Calu3 (cell line): ENCODE measurements around the gene MIEN1. TPM values are rescaled to one million over a fixed set of nuclear protein-coding genes. Genes with fewer than 3 reads are reported as not detected.

Experiments used
- BruUV-seq: library from RNA; stranded (reverse); fragments of 400-500 nt; replicated peaks from 2 replicates; lab custom pipeline; 2021; lab: Mats Ljungman, UMichigan
- CTCF ChIA-PET: fragments of 300-600 bp; sonication (Branson Sonifier 250); formaldehyde crosslinking; loops from one replicate; lab custom pipeline; 2022; ENCODE audit warnings: antibody characterized with exemption; lab: Charles Lee
- DNase-seq: peaks from one replicate; pipeline ENCODE4 v3.0.0; 2022
- H3K27ac Mint-ChIP-seq: one replicate; pipeline ENCODE4 v1.8.0; 2022; ENCODE audit warnings: mixed read lengths; ENCODE audit not compliant: unreplicated experiment
- H3K27me3 Mint-ChIP-seq: one replicate; pipeline ENCODE4 v1.8.0; 2022; ENCODE audit warnings: mixed read lengths; ENCODE audit not compliant: unreplicated experiment
- H3K36me3 Mint-ChIP-seq: one replicate; pipeline ENCODE4 v1.8.0; 2022; ENCODE audit warnings: mild to moderate bottlenecking, moderate library complexity, mixed read lengths; ENCODE audit not compliant: insufficient read depth, unreplicated experiment
- H3K4me1 Mint-ChIP-seq: one replicate; pipeline ENCODE4 v1.8.0; 2022; ENCODE audit warnings: mild to moderate bottlenecking, low read depth, mixed read lengths; ENCODE audit not compliant: unreplicated experiment
- H3K4me3 Mint-ChIP-seq: one replicate; pipeline ENCODE4 v1.8.0; 2022; ENCODE audit warnings: mild to moderate bottlenecking, low read depth, moderate library complexity, mixed read lengths; ENCODE audit not compliant: unreplicated experiment
- H3K9me3 Mint-ChIP-seq: one replicate; pipeline ENCODE4 v1.8.0; 2022; ENCODE audit warnings: low read depth, mixed read lengths; ENCODE audit not compliant: unreplicated experiment
- intact Hi-C: fragments of 100-400 bp; cut with micrococcal nuclease; formaldehyde crosslinking; loops from one replicate; pipeline ENCODE4 v1.10.0; 2022; ENCODE audit not compliant: unreplicated experiment
- total RNA-seq: library from RNA; stranded (reverse); gene quantifications from 2 replicates; pipeline ENCODE4 v1.2.3, GENCODE V29; 2022
- TF ChIP-seq, protein P1 (sequence below): fragments of 200-600 bp; IDR thresholded peaks from one replicate; pipeline ENCODE4 v1.8.0; 2022; ENCODE audit warnings: antibody characterized with exemption; ENCODE audit not compliant: unreplicated experiment

Gene MIEN1
- total RNA-seq, 1 experiment from 2014 or later, result 2,121 TPM

DNA sequence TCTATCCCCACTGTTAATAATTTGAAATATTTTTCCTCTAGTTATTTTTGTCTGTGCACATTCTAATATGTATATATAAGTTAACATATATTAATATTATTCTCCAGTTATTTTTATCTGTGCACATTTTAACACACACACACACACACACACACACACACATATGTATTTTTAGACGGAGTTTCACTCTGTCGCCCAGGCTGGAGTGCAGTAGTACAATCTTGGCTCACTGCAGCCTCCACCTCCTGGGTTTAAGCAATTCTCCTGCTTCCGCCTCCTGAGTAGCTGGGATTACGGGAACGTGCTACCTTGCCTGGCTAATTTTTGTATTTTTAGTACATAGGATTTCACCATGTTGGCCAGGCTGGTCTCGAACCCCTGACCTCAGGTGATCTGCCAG is 12.7 kb downstream of the MIEN1 start:
- Mint-ChIP-seq H3K4me1 (peaks cover 21% of the 10 kb centered on the region), H3K27ac (peak overlapping the region; percentile 2), H3K4me3 (no peak overlapping the region), H3K9me3 (no peaks in the 10 kb centered on the region), H3K36me3 (peaks cover 98% of the 10 kb centered on the region), H3K27me3 (no peaks in the 10 kb centered on the region)
- intact Hi-C loops, result loop anchor here (1.0 kb wide), 10 partner anchors 29 to 99 kb away; partner anchors contain the start of genes PGAP3 and PNMT
- no peak for DNase-seq
- no TSS peak for BruUV-seq
- CTCF ChIA-PET, result interaction anchor here (0.8 to 161.2 kb wide), 13 partner anchors 3 to 254 kb away, joined by 4 to 42089 read pairs (median 40); partner anchors contain the start of genes ERBB2, GRB7, GSDMA and LRRC3C
- TF ChIP-seq, protein P1, sequence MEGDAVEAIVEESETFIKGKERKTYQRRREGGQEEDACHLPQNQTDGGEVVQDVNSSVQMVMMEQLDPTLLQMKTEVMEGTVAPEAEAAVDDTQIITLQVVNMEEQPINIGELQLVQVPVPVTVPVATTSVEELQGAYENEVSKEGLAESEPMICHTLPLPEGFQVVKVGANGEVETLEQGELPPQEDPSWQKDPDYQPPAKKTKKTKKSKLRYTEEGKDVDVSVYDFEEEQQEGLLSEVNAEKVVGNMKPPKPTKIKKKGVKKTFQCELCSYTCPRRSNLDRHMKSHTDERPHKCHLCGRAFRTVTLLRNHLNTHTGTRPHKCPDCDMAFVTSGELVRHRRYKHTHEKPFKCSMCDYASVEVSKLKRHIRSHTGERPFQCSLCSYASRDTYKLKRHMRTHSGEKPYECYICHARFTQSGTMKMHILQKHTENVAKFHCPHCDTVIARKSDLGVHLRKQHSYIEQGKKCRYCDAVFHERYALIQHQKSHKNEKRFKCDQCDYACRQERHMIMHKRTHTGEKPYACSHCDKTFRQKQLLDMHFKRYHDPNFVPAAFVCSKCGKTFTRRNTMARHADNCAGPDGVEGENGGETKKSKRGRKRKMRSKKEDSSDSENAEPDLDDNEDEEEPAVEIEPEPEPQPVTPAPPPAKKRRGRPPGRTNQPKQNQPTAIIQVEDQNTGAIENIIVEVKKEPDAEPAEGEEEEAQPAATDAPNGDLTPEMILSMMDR, result no peak

DNA sequence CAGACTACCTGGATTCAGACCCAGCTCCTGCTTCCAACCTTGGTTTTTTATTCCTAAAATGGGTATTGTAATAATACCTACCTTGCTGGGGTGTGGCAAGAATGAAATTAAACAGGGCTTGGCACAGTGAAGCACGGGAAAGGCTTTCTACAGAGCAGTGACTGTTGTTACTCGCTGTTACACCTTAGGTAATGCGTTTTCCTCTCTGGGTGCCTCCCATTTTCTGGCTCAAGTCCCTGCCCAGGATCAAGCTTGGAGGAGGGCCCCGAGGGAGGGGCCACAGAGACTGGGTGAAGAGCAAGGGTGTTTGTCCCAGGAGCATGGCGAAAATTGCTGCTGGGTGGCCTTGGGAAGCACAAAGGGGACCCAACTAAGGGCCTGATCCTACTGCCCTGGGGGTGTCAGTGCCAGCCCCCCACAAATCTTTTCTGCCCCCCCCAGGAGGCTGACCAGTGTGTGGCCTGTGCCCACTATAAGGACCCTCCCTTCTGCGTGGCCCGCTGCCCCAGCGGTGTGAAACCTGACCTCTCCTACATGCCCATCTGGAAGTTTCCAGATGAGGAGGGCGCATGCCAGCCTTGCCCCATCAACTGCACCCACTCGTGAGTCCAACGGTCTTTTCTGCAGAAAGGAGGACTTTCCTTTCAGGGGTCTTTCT is 13.3 kb downstream of the MIEN1 start:
- Mint-ChIP-seq H3K9me3 (no peaks in the 10 kb centered on the region), H3K36me3 (peaks cover 98% of the 10 kb centered on the region), H3K4me1 (peaks cover 21% of the 10 kb centered on the region), H3K27me3 (no peaks in the 10 kb centered on the region), H3K4me3 (no peak overlapping the region), H3K27ac (peak overlapping the region; percentile 2)
- intact Hi-C loops, result no loop called here
- CTCF ChIA-PET, result interaction anchor here (0.5 to 161.2 kb wide), 11 partner anchors 2 to 562 kb away, joined by 3 to 42089 read pairs (median 7); partner anchors contain the start of genes ERBB2, GRB7, GSDMA and GSDMB
- DNase-seq, result peak; percentile 89
- TF ChIP-seq, protein P1, result no peak
- no TSS peak for BruUV-seq

DNA sequence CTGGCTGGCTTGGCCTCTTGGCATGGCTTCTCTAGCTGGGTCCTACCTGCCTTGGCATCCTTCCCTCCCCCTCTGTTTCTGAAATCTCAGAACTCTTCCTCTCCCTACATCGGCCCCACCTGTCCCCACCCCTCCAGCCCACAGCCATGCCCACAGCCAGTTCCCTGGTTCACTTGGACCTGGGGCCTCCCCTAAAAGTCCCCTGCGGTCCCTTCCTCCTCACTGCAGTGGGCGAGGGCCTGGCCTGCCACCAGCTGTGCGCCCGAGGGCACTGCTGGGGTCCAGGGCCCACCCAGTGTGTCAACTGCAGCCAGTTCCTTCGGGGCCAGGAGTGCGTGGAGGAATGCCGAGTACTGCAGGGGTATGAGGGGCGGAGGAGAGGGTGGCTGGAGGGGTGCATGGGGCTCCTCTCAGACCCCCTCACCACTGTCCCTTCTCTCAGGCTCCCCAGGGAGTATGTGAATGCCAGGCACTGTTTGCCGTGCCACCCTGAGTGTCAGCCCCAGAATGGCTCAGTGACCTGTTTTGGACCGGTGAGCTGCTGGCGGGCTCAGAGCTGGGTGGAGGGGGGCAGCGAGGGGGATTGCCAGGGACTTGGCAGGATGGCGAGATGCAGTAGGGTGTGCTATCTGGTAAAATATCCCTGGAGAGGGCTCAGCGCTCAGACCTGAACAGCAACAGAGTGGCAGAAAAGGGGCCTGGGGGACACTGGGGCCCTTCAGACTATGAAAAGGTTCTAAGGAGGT is 14.1 kb downstream of the MIEN1 start:
- CTCF ChIA-PET, result interaction anchor here (0.5 to 161.2 kb wide), 16 partner anchors 1 to 563 kb away, joined by 3 to 42089 read pairs (median 8); partner anchors contain the start of genes ERBB2, GRB7, GSDMA and GSDMB
- BruUV-seq, result no TSS peak
- intact Hi-C loops, result no loop called here
- Mint-ChIP-seq H3K4me1 (peaks cover 21% of the 10 kb centered on the region), H3K27ac (peak overlapping the region; percentile 2), H3K4me3 (no peak overlapping the region), H3K36me3 (peaks cover 98% of the 10 kb centered on the region), H3K9me3 (no peaks in the 10 kb centered on the region), H3K27me3 (no peaks in the 10 kb centered on the region)
- TF ChIP-seq, protein P1, result no peak
- no peak for DNase-seq

DNA sequence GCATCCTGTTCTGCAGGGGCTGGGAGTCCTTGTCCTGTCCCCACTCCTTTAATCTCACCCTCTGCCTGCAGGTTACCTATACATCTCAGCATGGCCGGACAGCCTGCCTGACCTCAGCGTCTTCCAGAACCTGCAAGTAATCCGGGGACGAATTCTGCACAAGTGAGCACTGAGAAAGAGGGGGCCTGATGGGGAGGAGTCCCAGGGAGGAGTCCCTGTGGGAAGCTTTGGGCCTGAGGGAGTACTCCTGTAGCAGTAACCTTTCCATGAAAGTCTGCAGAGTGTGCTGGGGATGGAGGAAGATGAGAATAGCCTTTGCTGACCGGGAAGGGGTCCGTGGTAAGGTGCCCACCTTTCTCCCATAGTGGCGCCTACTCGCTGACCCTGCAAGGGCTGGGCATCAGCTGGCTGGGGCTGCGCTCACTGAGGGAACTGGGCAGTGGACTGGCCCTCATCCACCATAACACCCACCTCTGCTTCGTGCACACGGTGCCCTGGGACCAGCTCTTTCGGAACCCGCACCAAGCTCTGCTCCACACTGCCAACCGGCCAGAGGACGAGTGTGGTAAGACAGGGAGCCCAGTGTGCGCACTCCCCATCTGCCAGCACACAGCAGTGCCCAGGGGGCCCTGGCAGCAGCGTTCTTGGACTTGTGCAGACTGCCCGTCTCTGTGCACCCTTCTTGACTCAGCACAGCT is 14.8 kb downstream of the MIEN1 start:
- DNase-seq, result no peak

More for the DNA sequence above, 14.8 kb downstream of the MIEN1 start:
- peak overlapping the region; percentile 0 for H3K27ac Mint-ChIP-seq
- H3K36me3 Mint-ChIP-seq, result peaks cover 98% of the 10 kb centered on the region
- peaks cover 21% of the 10 kb centered on the region for H3K4me1 Mint-ChIP-seq
- BruUV-seq, result no TSS peak
- H3K27me3 Mint-ChIP-seq, result no peaks in the 10 kb centered on the region
- no peaks in the 10 kb centered on the region for H3K9me3 Mint-ChIP-seq
- CTCF ChIA-PET, result interaction anchor here (0.7 to 161.2 kb wide), 13 partner anchors 1 to 339 kb away, joined by 3 to 42089 read pairs (median 8); partner anchors contain the start of genes ERBB2, GRB7, GSDMA and GSDMB
- no peak overlapping the region for H3K4me3 Mint-ChIP-seq
- intact Hi-C loops, result no loop called here
- TF ChIP-seq, protein P1, result no peak
